OCI-LY1 (cell line): ENCODE measurements around the gene SALL3.

Experiments
- H2AFZ ChIP-seq: fragments of 200-600 bp; sonication (generic), shearing (Covaris generic); 2 replicates; pipeline ENCODE4 v1.6.0; 2014; ENCODE audit warnings: antibody characterized with exemption, mild to moderate bottlenecking, low read length
- H3F3A ChIP-seq: fragments of 200-600 bp; sonication (generic), shearing (Covaris generic); 2 replicates; pipeline ENCODE4 v1.6.0; 2014; ENCODE audit warnings: mild to moderate bottlenecking, antibody characterized with exemption, low read length, moderate library complexity; ENCODE audit not compliant: insufficient read depth
- H3K27ac ChIP-seq: fragments of 200-600 bp; sonication (generic); 2 replicates; pipeline ENCODE4 v1.5.1; 2014; ENCODE audit warnings: low read length, mixed run types, mild to moderate bottlenecking, low read depth; ENCODE audit not compliant: poor library complexity, severe bottlenecking
- H3K27me3 ChIP-seq: fragments of 200-600 bp; sonication (generic); 2 replicates; pipeline ENCODE4 v1.6.0; 2014; ENCODE audit warnings: antibody characterized with exemption, mild to moderate bottlenecking, low read length, moderate library complexity; ENCODE audit not compliant: insufficient read depth
- H3K36me3 ChIP-seq: fragments of 200-600 bp; sonication (generic); 2 replicates; pipeline ENCODE4 v1.6.1; 2014; ENCODE audit warnings: mild to moderate bottlenecking, antibody characterized with exemption, low read length, moderate library complexity, mixed read lengths; ENCODE audit not compliant: insufficient read depth
- H3K4me1 ChIP-seq: fragments of 200-600 bp; sonication (generic); 2 replicates; pipeline ENCODE4 v1.5.1; 2014; ENCODE audit warnings: mild to moderate bottlenecking, low read length, moderate library complexity; ENCODE audit not compliant: insufficient read depth, severe bottlenecking
- H3K4me2 ChIP-seq: fragments of 200-600 bp; sonication (generic), shearing (Covaris generic); 2 replicates; pipeline ENCODE4 v1.6.1; 2014; ENCODE audit warnings: low read length
- H3K4me3 ChIP-seq: fragments of 200-600 bp; sonication (generic); 2 replicates; pipeline ENCODE4 v1.5.1; 2014; ENCODE audit warnings: low read length, low read depth, mild to moderate bottlenecking, mixed read lengths; ENCODE audit not compliant: poor library complexity, severe bottlenecking
- H3K79me2 ChIP-seq: fragments of 200-600 bp; shearing (Covaris generic); 2 replicates; pipeline ENCODE4 v1.6.1; 2016; ENCODE audit warnings: mixed run types, low read length, mixed read lengths; ENCODE audit not compliant: insufficient read depth
- H3K9ac ChIP-seq: fragments of 200-600 bp; sonication (generic), shearing (Covaris generic); 2 replicates; pipeline ENCODE4 v1.6.1; 2014; ENCODE audit warnings: mild to moderate bottlenecking, low read length, mixed read lengths
- H3K9me2 ChIP-seq: fragments of 200-600 bp; sonication (generic), shearing (Covaris generic); 2 replicates; pipeline ENCODE4 v1.6.1; 2014; ENCODE audit warnings: low read depth, mild to moderate bottlenecking, low read length, mixed read lengths
- H3K9me3 ChIP-seq: fragments of 200-600 bp; shearing (Covaris generic); 2 replicates; pipeline ENCODE4 v1.6.1; 2014; ENCODE audit warnings: low read length, mixed read lengths
- H4K20me1 ChIP-seq: fragments of 200-600 bp; sonication (generic), shearing (Covaris generic); 2 replicates; pipeline ENCODE4 v1.6.0; 2016; ENCODE audit warnings: mild to moderate bottlenecking, low read length; ENCODE audit not compliant: insufficient read depth
- CTCF ChIP-seq: fragments of 200-600 bp; sonication (generic), shearing (Covaris generic); IDR thresholded peaks from 2 replicates; pipeline ENCODE4 v1.5.1; 2017; ENCODE audit warnings: mild to moderate bottlenecking, antibody characterized with exemption, low read length, moderate library complexity, mixed read lengths
- EZH2 ChIP-seq: fragments of 200-600 bp; sonication (generic), shearing (Covaris generic); IDR thresholded peaks from 2 replicates; pipeline ENCODE4 v1.8.0; 2017; ENCODE audit warnings: borderline replicate concordance, mixed run types, mild to moderate bottlenecking, antibody characterized with exemption, low read length, moderate library complexity, mixed read lengths

SALL3 gene

GRCh38 chr18:78934551-78935225, 44.9 kb upstream of the SALL3 start:
- TF ChIP-seq EZH2: no peak
- TF ChIP-seq CTCF: no peak
- H3K36me3 ChIP-seq: no peaks in the 10 kb centered on the region
- H3K27me3 ChIP-seq: no peaks in the 10 kb centered on the region; the same call in 1 of the 2 replicates
- no peaks in the 10 kb centered on the region for H3K79me2 ChIP-seq
- H3K4me1 ChIP-seq: no peaks in the 10 kb centered on the region
- H3K9me3 ChIP-seq: no peaks in the 10 kb centered on the region
- H3K9me2 ChIP-seq: no peaks in the 10 kb centered on the region
- no peak overlapping the region for H3K4me2 ChIP-seq
- no peak overlapping the region for H3K27ac ChIP-seq
- no peak overlapping the region for H3K4me3 ChIP-seq
- no peak overlapping the region for H2AFZ ChIP-seq
- no peaks in the 10 kb centered on the region for H3F3A ChIP-seq
- H4K20me1 ChIP-seq: no peaks in the 10 kb centered on the region
- H3K9ac ChIP-seq: no peak overlapping the region

- H3K79me2 ChIP-seq: no peaks in the 10 kb centered on the region
- H3K9me3 ChIP-seq: no peaks in the 10 kb centered on the region
- no peak overlapping the region for H3K4me2 ChIP-seq
- H3K27ac ChIP-seq: no peak overlapping the region
- H3K4me1 ChIP-seq: no peaks in the 10 kb centered on the region
- H3K9ac ChIP-seq: no peak overlapping the region
- H2AFZ ChIP-seq: no peak overlapping the region
- no peak overlapping the region for H3K4me3 ChIP-seq
- H3K9me2 ChIP-seq: no peaks in the 10 kb centered on the region
- TF ChIP-seq CTCF (no peak), EZH2 (no peak)
- no peaks in the 10 kb centered on the region for H4K20me1 ChIP-seq
- no peaks in the 10 kb centered on the region for H3K36me3 ChIP-seq
- no peaks in the 10 kb centered on the region for H3K27me3 ChIP-seq
- H3F3A ChIP-seq: no peaks in the 10 kb centered on the region
Observed at GRCh38 chr18:78935406-78935805, 44.2 kb upstream of the SALL3 start.

- H3K9me2 ChIP-seq: no peaks in the 10 kb centered on the region
- H3K4me3 ChIP-seq: no peak overlapping the region
- H3K79me2 ChIP-seq: no peaks in the 10 kb centered on the region
- no peaks in the 10 kb centered on the region for H3K9me3 ChIP-seq
- H3K4me2 ChIP-seq: no peak overlapping the region
- H3F3A ChIP-seq: no peaks in the 10 kb centered on the region
- no peaks in the 10 kb centered on the region for H3K36me3 ChIP-seq
- H4K20me1 ChIP-seq: no peaks in the 10 kb centered on the region
- H3K27ac ChIP-seq: no peak overlapping the region
- TF ChIP-seq CTCF (no peak), EZH2 (no peak)
- H3K27me3 ChIP-seq: no peaks in the 10 kb centered on the region
- H3K9ac ChIP-seq: no peak overlapping the region
- H2AFZ ChIP-seq: no peak overlapping the region
- H3K4me1 ChIP-seq: no peaks in the 10 kb centered on the region
Observed at GRCh38 chr18:78936251-78937005, 43.2 kb upstream of the SALL3 start.
